ENCODE measurements around the gene ASPDH.
A peak's percentile ranks its signal among the peaks of the same experiment; 100 is the strongest.
"Not testable (repeated sequence)": the region's sequence is repeated elsewhere in the genome, so short reads cannot be mapped to it uniquely, and the experiment has no call there.

ASPDH gene

GRCh38 chr19:50546527-50547221 is 33.0 kb upstream of the ASPDH start:
- no peak for FAIRE-seq
- no peak for DNase-seq (ENCODE audit: insufficient read length)
- TF ChIP-seq POLR2A (IDR thresholded peaks at IDR 0.05; ENCODE audit: low read depth, low read length): no peak
- no peak for TF ChIP-seq TAF1 (IDR thresholded peaks at IDR 0.05; ENCODE audit: borderline replicate concordance, low read depth, low read length)
- no peak for TF ChIP-seq POLR2AphosphoS5 (IDR thresholded peaks at IDR 0.05; ENCODE audit: low read depth, low read length)

- TF ChIP-seq POLR2A (IDR thresholded peaks at IDR 0.05; ENCODE audit: low read depth, low read length) (no peak), POLR2AphosphoS5 (IDR thresholded peaks at IDR 0.05; ENCODE audit: low read depth, low read length) (no peak), TAF1 (IDR thresholded peaks at IDR 0.05; ENCODE audit: borderline replicate concordance, low read depth, low read length) (no peak)
- FAIRE-seq (no peak), DNase-seq (ENCODE audit: insufficient read length) (no peak)
Observed at GRCh38 chr19:50542943-50543342, 29.2 kb upstream of the ASPDH start.

- TF ChIP-seq POLR2A (IDR thresholded peaks at IDR 0.05; ENCODE audit: low read depth, low read length) (no peak), POLR2AphosphoS5 (IDR thresholded peaks at IDR 0.05; ENCODE audit: low read depth, low read length) (no peak), TAF1 (IDR thresholded peaks at IDR 0.05; ENCODE audit: borderline replicate concordance, low read depth, low read length) (no peak)
- peak; percentile 69 for DNase-seq (ENCODE audit: insufficient read length)
- no peak for FAIRE-seq
Observed at GRCh38 chr19:50537769-50538230, 24.1 kb upstream of the ASPDH start.

- DNase-seq (ENCODE audit: insufficient read length): no peak
- no peak for TF ChIP-seq POLR2A (IDR thresholded peaks at IDR 0.05; ENCODE audit: low read depth, low read length)
- TF ChIP-seq TAF1 (IDR thresholded peaks at IDR 0.05; ENCODE audit: borderline replicate concordance, low read depth, low read length): no peak
- no peak for TF ChIP-seq POLR2AphosphoS5 (IDR thresholded peaks at IDR 0.05; ENCODE audit: low read depth, low read length)
- no peak for FAIRE-seq
Observed at GRCh38 chr19:50537306-50537685, 23.6 kb upstream of the ASPDH start.

GRCh38 chr19:50536662-50537305 is 23.1 kb upstream of the ASPDH start:
- no peak for FAIRE-seq

GRCh38 chr19:50535672-50536187 is 22.0 kb upstream of the ASPDH start:
- FAIRE-seq (no peak), DNase-seq (ENCODE audit: insufficient read length) (no peak)
- TF ChIP-seq POLR2A (IDR thresholded peaks at IDR 0.05; ENCODE audit: low read depth, low read length) (no peak), TAF1 (IDR thresholded peaks at IDR 0.05; ENCODE audit: borderline replicate concordance, low read depth, low read length) (no peak), POLR2AphosphoS5 (IDR thresholded peaks at IDR 0.05; ENCODE audit: low read depth, low read length) (no peak)

More at GRCh38 chr19:50536662-50537305, 23.1 kb upstream of the ASPDH start:
- TF ChIP-seq POLR2A (IDR thresholded peaks at IDR 0.05; ENCODE audit: low read depth, low read length) (no peak), TAF1 (IDR thresholded peaks at IDR 0.05; ENCODE audit: borderline replicate concordance, low read depth, low read length) (no peak), POLR2AphosphoS5 (IDR thresholded peaks at IDR 0.05; ENCODE audit: low read depth, low read length) (no peak)
- DNase-seq (ENCODE audit: insufficient read length): no peak

GRCh38 chr19:50534478-50534877 is 20.8 kb upstream of the ASPDH start:
- DNase-seq (ENCODE audit: insufficient read length) (no peak), FAIRE-seq (peak; percentile 57)
- TF ChIP-seq TAF1 (IDR thresholded peaks at IDR 0.05; ENCODE audit: borderline replicate concordance, low read depth, low read length) (no peak), POLR2AphosphoS5 (IDR thresholded peaks at IDR 0.05; ENCODE audit: low read depth, low read length) (no peak), POLR2A (IDR thresholded peaks at IDR 0.05; ENCODE audit: low read depth, low read length) (no peak)

- DNase-seq (ENCODE audit: insufficient read length): no peak
- no peak for TF ChIP-seq POLR2A (IDR thresholded peaks at IDR 0.05; ENCODE audit: low read depth, low read length)
- no peak for TF ChIP-seq POLR2AphosphoS5 (IDR thresholded peaks at IDR 0.05; ENCODE audit: low read depth, low read length)
- no peak for TF ChIP-seq TAF1 (IDR thresholded peaks at IDR 0.05; ENCODE audit: borderline replicate concordance, low read depth, low read length)
- FAIRE-seq: no peak
Observed at GRCh38 chr19:50532952-50533351, 19.2 kb upstream of the ASPDH start.

GRCh38 chr19:50531171-50531612 is 17.5 kb upstream of the ASPDH start:
- DNase-seq (ENCODE audit: insufficient read length) (no peak), FAIRE-seq (no peak)
- no peak for TF ChIP-seq TAF1 (IDR thresholded peaks at IDR 0.05; ENCODE audit: borderline replicate concordance, low read depth, low read length)
- TF ChIP-seq POLR2AphosphoS5 (IDR thresholded peaks at IDR 0.05; ENCODE audit: low read depth, low read length): no peak
- TF ChIP-seq POLR2A (IDR thresholded peaks at IDR 0.05; ENCODE audit: low read depth, low read length): no peak

GRCh38 chr19:50528052-50528451 is 14.3 kb upstream of the ASPDH start:
- not testable (repeated sequence) for FAIRE-seq; DNase-seq (ENCODE audit: insufficient read length)

- FAIRE-seq (no peak), DNase-seq (ENCODE audit: insufficient read length) (no peak)
- TF ChIP-seq POLR2A (IDR thresholded peaks at IDR 0.05; ENCODE audit: low read depth, low read length): no peak
- TF ChIP-seq TAF1 (IDR thresholded peaks at IDR 0.05; ENCODE audit: borderline replicate concordance, low read depth, low read length): no peak
- TF ChIP-seq POLR2AphosphoS5 (IDR thresholded peaks at IDR 0.05; ENCODE audit: low read depth, low read length): no peak
Observed at GRCh38 chr19:50522881-50523280, 9.2 kb upstream of the ASPDH start.
